HG02763 (cell line): ENCODE measurements around the gene IRAK2.
"Not testable (repeated sequence)": the region's sequence is repeated elsewhere in the genome, so short reads cannot be mapped to it uniquely, and the experiment has no call there.

ENCODE experiments used
- ATAC-seq: cut with Tn5 transposase; IDR thresholded peaks from one replicate; pipeline ENCODE4 v1.9.1; 2021; ENCODE audit warnings: mild to moderate bottlenecking, moderate library complexity; ENCODE audit not compliant: unreplicated experiment

Gene IRAK2

DNA sequence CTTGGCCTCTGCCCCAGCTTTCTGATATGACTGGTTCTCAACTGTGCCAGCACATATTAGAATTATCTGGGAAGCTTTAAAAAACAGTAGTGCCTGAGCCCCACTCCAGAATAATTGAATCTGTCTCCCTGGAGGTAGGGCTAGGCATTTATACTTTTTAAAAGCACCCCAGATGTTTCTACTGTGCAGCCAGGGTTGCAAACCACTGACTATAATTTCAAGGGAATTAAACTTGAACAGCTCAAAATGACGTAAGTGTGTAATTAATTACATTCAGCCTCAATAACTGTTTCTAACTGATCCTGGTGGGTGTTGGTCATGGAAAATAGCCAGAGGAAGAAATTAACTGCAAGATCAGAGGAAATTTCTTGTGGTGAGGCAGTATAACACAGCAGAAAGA is 4.4 kb upstream of the IRAK2 start:
- ATAC-seq, result no peak

DNA sequence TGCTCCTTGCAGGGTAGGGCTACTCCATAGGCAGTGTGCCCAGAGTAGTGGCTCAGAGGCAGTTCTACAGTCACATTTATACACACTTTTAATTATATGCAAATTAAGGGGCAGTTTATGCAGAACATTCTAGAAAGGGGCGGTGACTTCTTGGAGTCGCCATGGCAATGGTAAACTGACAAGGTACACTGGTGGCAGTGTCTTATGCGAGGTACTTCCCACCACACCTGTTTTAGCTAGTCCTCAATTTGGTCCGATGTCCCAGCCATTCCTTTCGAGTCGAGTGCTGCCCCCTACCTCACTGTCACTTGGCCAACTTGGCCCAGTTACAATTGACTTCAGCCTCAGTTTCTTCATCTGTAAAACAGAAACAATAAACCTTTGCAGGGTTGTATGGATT is 3.8 kb upstream of the IRAK2 start:
- no peak for ATAC-seq

DNA sequence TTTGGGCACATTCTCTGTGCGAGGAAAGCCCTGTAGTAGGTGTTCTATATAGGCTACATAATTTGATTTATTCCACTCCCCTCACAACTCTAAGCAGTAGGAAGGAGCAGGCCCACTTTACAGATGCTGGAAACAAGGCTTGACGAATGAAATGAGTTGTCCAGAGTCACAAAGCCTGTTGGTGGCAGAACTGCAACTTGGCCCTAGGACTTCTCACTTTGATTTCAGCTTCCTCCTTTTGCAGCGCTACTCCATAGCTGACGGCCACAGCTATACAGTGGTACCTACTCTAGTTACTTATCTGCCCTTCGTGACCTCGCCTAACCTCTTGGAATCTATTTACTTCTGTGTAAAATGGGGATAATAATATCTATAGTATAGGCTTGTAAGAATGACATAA is 2.5 kb upstream of the IRAK2 start:
- no peak for ATAC-seq

DNA sequence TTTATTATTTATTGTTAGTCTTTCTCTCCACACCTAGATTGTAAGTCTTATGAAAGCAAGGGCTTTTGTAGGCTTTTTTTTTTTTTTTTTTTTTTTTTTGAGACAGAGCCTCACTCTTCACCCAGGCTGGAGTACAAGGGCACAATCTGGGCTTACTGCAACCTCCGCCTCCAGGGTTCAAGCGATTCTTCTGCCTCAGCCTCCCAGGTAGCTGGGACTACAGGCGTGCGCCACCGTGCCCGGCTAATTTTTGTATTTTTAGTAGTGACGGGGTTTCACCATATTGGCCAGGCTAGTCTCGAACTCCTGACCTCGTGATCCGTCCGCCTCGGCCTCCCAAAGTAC is 546 bp upstream of the IRAK2 start:
- ATAC-seq, result not testable (repeated sequence)

DNA sequence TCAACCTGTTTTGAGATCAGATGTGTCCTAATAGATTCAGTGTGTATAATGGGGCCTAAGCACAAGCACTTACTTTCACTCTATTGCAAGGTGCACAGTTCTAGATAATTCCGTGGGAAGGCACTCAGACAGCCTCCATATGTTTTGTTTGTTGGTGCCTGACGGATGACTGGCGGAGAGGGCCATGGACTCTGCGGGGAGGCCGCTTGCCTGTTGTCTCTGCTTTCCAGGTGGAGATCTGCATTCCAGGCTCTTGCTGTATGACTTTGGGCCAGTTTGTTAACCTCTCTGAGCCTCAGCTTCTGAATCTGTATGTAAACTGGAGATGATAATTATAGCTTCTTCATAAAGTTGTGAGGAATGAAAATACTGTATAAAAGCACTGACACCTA is 1.5 kb downstream of the IRAK2 start:
- no peak for ATAC-seq

DNA sequence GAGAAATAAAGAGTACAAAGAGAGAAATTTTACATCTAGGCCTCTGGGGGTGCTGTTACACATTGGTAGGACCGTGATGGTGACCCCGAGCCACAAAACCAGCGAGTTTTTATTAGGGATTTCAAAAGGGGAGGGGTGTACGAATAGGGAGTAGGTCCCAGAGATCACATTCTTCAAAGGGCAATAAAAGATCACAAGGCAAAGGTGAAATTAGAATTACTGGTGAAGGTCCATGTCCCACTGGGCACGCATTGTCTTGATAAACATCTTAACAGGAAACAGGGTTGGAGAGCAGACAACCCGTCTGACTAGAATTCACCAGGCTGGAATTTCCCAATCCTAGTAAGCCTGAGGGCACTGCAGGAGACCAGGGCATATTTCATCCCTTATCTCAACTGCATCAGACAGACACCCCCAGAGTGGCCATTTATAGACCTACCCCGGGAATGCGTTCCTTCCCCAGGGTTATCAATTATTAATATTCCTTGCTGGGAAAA is 4.3 kb downstream of the IRAK2 start:
- no peak for ATAC-seq

DNA sequence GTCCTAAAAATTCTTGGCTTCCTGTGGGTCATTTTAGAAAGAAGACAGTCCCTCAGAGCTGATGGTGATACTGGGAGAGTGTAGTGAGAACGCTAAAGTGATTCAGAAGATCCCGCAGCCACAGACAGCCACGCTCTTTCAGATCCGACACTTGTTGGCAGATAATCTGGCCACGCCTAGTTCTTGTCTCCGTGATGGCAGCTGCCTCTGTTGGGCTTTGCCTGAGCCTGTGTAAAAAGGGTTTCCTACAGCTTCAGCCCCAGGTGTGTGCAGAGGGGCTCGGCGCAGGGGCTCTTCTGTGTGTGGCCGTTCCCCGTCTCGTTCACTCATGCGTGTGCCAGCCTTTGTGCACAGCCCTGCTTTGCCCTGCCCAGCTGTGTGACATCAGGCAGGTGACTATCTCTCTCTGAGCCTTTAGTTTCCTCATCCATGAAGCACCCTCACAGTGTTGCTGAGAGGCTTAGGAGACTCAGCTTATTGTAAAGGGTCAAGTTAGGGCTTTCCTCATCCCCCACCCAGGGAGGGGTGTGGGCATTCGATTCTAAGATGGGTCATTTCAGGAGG is 6.3 kb downstream of the IRAK2 start:
- ATAC-seq, result no peak

DNA sequence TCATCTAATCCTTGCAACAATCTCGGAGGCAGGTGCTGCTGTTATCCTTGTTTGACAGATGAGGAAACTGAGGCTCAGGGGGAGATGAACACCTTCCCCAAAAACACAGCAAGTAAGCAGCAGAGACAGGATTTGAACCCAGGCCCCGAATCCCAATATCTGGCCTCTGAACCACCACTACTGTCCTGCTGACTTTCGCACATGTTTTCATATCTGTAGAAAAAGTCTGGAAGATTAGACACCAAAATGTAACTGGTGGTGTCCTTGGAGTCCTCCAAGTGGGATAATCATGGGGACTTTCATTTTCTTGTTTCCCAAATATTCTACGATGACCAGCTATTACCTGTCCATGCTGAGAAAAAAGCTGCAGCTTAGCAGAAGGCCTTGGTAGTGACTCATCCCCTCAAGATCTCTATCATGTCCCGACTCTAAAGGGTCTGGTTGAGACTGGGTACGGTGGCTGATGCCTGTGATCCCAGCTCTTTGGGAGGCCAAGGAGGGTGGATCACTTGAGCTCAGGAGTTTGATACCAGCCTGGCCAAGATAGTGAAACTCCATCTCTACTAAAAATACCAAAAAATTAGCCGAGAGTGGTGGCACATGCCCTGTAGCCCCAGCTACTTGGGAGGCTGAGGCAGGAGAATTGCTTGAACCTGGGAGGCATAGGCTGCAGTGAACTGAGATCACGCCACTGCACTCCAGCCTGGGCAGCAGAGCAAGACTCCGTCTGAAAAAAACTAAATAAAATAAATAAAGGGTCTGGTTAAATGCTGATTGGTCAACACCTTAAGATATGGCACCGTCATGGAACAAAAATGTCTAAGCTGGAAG is 8.6 kb downstream of the IRAK2 start:
- no peak for ATAC-seq

DNA sequence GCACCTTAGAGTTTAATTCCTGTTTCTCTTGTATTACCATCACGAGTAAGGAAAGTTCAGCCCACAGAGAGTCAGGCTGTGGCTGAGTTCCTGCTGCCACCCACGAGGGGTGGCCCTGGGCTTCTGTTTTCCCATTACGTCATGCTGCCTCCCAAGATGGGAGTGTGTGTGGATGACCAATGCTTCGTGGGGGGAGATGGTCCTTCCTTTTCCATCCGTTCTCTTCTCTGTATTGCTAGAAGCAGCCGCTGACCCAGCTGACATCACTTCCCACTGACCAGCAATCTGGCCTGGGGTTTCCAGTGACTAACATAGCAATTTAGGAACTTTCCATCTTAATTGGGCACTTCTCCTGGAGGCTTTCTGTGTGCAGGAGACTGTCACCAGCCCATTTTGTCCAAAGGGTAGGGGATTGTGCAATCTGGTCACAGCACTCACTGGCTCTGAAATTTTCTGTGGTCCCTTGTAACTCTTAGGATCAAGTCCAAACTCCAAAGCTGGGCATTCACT is 9.3 kb downstream of the IRAK2 start:
- no peak for ATAC-seq

DNA sequence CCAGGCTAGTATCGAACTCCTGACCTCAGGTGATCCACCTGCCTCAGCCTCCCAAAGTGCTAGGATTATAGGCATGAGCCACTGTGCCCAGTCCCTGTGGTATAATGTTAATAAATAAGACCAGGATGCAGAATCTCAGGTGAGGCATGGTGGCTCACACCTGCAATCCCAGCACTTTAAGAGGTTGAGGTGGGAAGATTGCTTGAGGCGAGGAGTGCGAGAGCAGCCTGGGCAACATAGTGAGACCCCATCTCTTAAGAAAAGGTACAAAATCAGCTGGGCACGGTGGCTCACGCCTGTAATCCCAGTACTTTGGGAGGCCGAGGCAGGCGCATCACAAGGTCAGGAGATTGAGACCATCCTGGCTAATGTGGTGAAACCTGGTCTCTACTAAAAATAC is 10.6 kb downstream of the IRAK2 start:
- ATAC-seq, result not testable (repeated sequence)

DNA sequence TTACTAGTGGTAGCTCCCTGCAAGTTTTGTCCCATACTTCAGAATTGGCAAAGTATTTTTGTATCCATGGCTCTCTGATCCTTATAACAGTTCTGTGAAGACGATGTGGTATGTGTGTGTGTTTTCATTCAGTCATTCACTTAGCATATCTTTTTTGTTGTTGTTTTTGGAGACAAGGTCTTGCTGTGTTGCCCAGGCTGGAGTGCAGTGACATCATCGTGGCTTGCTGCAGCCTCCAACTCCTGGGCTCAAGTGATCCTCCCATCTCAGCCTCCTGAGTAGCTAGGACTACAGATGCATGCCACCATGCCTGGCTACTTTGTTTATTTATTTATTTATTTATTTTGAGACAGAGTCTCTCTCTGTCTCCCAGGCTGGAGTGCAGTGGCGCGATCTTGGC is 11.4 kb downstream of the IRAK2 start:
- ATAC-seq, result not testable (repeated sequence)

DNA sequence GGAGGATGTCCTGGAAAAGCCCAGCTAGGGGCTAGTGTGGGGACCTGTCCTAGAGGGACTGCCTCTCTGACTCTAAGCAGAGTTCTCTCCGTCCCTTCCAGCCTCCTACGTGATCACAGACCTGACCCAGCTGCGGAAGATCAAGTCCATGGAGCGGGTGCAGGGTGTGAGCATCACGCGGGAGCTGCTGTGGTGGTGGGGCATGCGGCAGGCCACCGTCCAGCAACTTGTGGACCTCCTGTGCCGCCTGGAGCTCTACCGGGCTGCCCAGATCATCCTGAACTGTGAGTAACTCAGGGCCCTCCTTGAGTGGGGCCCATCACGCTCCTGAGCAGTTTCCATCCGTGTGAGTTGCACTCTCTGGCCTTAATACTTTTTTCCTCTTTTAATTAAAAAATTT is 13.0 kb downstream of the IRAK2 start:
- ATAC-seq, result no peak

DNA sequence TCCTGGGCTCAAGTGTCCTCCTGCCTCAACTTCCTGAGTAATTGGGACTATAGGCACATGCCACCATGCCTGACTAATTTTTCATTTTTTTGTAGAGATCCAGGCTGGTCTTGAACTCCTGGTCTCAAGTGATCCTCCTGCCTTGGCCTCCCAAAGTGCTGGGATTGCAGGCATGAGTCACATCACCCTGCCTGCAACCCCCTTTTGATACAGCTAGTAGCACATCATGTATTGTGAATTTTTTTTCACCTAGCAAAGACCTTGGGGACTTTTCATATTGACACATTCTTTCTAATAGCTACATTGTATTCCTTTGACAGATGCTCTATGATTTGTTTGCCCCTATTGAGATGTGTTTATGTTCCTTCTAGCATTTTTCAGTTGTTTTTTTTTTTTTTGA is 14.2 kb downstream of the IRAK2 start:
- ATAC-seq, result no peak

DNA sequence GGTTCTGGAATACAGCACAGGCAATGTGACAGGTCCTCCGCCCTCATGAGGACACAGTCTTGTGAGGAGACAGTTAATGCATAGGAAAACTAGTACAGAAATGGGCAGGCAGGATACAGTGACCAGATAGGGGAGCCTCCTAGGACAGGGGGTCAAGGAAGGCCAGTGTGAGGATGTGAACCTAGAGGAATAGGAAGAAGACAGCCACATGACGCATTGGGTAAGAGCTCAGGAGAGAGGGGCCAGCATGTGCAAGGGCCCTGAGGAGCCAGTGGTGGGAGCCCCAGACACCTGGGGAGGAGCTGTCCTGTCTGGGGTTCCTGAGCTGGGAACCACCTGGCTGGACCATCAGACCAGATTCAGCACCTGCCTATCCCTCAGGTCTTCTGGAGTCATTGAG is 15.6 kb downstream of the IRAK2 start:
- no peak for ATAC-seq

DNA sequence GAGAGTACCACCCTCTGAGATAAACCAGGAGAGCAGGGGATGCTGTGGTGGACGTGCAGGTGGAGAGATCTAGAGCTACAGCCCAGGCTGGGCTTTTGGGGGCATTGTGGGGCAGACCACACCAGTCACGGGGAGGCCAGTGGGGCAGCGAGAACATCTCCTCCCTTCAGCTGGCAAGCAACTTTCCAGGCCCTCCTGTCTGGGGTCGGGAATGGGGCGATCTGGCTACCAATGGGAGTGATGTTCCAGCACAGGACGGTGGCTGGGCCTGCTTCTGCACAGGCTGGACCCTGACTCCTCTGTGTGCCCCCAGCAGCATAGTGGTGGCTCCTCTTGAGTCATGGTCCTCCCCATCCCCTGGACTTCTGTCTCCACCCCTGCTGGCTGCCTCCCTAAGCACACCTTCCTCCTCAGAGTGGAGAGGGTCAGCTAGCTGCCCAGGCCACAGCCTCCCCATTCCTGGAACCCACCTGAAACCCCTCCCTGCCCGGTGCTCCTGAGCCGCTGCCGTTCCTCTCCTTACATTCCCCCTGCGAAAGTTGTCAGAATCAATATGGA is 16.1 kb downstream of the IRAK2 start:
- no peak for ATAC-seq

DNA sequence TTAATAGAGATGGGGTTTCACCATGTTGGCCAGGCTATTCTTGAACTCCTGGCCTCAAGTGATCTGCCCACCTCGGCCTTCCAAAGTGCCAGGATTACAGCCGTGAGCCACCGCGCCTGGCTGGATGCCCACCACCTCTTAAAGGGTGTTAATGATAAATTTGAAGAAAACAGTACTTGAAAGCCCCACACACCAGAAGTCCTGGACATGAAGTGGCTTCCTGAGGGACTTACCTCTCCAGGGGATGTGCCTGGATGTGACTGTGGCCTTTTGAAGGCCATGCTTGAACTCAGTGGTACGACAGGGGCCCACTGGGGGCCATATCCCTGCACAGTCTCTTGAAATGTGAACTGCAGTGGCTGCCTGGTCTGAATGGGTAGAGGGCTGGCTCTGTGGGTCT is 18.2 kb downstream of the IRAK2 start:
- ATAC-seq, result no peak

DNA sequence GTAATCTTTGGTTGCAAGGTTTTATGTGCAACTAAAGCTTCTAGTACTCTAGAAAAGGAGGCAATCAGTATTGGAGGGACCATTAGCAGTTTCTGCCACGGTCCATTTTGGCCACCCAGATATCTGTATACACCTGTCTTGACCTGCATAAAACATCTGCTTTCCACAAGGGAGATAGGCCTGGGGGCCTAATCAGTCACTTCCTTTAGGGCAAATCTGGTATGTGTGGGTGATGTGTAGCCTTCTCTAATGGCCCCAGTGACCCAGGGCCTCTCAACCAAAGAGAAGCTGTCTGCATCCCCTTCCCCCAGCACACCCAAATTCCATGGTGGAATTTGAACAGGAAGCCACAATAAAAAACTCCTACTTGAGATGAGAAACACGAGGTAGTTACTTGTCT is 19.5 kb downstream of the IRAK2 start:
- ATAC-seq, result no peak

DNA sequence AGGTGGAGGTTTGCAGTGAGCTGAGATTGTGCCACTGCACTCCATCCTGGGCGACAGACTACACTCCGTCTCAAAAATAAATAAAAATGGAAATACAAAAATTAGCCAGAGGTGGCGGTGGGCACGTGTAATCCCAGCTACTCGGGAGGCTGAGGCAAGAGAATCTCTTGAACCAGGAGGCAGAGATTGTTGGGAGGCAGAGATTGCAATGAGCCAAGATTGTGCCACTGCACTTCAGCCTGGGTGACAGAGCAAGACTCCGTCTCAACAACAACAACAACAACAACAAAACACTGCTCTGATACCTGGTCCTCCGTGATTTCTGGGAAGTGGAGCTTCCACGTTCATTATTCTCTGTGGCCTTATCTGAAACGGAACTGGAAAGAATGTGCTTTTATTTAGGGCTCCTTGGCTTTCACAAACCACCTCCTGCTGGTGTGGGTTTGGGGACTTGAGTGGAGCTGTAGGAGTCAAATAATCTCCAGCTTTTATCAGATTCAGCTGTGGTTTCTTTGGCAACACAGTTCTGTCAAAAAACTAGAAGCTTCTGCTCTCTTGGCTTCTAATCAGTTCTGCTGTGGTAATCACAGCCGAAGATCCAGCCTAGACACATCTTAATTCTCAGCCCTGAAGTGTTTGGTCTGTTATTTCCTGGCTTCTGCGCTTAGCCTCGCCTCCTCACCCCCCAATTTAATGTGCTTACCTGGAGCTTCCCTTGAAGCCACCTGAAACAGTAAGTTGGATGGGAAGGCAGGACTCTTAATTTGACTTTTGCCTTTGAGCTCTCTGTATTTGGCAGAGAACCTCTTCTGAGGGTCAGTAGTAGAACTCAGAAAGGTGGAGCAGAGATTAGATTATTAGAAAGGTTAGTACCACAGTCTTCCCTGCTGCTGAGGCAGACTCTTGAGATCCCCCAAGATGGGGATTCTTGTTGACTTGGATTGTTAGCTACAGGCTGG is 21.4 kb downstream of the IRAK2 start:
- no peak for ATAC-seq

DNA sequence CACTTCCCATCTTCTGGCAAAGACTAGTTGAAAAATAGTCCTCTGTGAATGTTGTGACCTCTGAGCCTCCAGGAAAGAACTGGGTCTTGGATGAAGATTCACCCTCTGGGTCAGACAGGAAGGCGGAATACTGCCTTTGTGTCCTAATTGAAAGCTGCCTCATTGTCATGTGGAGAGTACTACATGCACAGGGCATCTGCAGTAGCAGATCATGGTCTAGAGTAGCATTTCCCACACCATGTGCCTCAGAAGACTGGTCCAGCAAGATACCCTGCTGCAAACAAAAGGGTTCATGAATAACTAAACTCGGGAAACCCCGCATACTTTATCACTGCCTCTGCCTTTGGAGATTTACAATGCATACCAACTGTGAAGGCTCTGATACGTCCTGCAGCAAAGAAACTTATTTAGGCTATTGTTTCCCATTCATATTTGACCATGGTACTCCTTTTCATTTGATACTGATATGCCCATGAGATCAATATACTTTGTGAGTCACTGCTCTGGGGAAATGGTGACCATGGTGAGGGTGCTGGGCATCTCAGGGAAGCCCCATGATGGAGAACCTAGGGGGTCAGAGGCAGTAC is 22.7 kb downstream of the IRAK2 start:
- no peak for ATAC-seq

DNA sequence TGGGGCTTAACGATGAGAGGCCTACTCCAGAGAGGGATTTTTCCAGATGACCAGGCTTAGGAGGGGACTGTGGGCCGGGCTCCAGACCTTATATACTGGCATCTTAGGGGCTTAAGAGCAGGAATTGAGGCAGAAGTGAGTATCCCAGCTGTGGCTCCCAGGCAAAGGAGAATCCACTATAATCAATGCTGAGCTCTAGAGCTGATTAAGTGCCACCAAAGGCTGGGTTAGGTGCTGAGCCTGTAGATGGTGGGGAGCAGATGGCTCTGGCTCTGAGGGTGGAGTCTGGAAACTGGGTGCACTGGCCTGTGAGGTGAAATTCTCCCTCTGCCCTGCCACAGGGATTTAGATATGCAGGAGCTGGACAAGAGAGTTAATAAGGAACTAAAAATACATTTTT is 23.2 kb downstream of the IRAK2 start:
- ATAC-seq, result no peak
